ENCODE measurements around the gene GRIK2. TPM values are rescaled to one million over a fixed set of nuclear protein-coding genes. Genes with fewer than 3 reads are reported as not detected.

Gene GRIK2
- polyA plus RNA-seq, 1 experiment, result 12.8 TPM

GRCh38 chr6:101605426-101605825, 211.9 kb downstream of the GRIK2 start:
- no peak for DNase-seq (ENCODE audit: low read depth, low spot score)
- POLR2A ChIA-PET, result no interaction called here
- no peak overlapping the region for H3K27ac ChIP-seq (ENCODE audit: low read depth, low read length)
- TF ChIP-seq CTCF (IDR thresholded peaks at IDR 0.05; ENCODE audit: low read depth, low read length), result no peak
- H3K9me3 ChIP-seq (ENCODE audit: control insufficient read depth, insufficient read depth, low read length), result no peaks in the 10 kb centered on the region
- H3K4me3 ChIP-seq (ENCODE audit: low read depth, low read length), result no peak overlapping the region
- no peaks in the 10 kb centered on the region for H3K27me3 ChIP-seq (ENCODE audit: control insufficient read depth, insufficient read depth, low read length)
- CTCF ChIA-PET, result no interaction called here

GRCh38 chr6:101605874-101606273, 212.4 kb downstream of the GRIK2 start:
- H3K4me3 ChIP-seq (ENCODE audit: low read depth, low read length), result no peak overlapping the region
- H3K9me3 ChIP-seq (ENCODE audit: control insufficient read depth, insufficient read depth, low read length), result no peaks in the 10 kb centered on the region
- no peak overlapping the region for H3K27ac ChIP-seq (ENCODE audit: low read depth, low read length)
- H3K27me3 ChIP-seq (ENCODE audit: control insufficient read depth, insufficient read depth, low read length), result no peaks in the 10 kb centered on the region
- CTCF ChIA-PET, result no interaction called here
- no peak for DNase-seq (ENCODE audit: low read depth, low spot score)
- POLR2A ChIA-PET, result no interaction called here
- no peak for TF ChIP-seq CTCF (IDR thresholded peaks at IDR 0.05; ENCODE audit: low read depth, low read length)

- Histone ChIP-seq H3K9me3 (ENCODE audit: control insufficient read depth, insufficient read depth, low read length) (no peaks in the 10 kb centered on the region), H3K27me3 (ENCODE audit: control insufficient read depth, insufficient read depth, low read length) (no peaks in the 10 kb centered on the region), H3K4me3 (ENCODE audit: low read depth, low read length) (no peak overlapping the region), H3K27ac (ENCODE audit: low read depth, low read length) (no peak overlapping the region)
- DNase-seq (ENCODE audit: low read depth, low spot score), result no peak
- no peak for TF ChIP-seq CTCF (IDR thresholded peaks at IDR 0.05; ENCODE audit: low read depth, low read length)
- ChIA-PET POLR2A (no interaction called here), CTCF (no interaction called here)
Measured at GRCh38 chr6:101607111-101607690, 213.7 kb downstream of the GRIK2 start.

GRCh38 chr6:101608703-101609102, 215.2 kb downstream of the GRIK2 start:
- CTCF ChIA-PET, result interaction anchor here (0.6 kb wide), 1 partner anchor 35 kb away, joined by 5 read pairs; no protein-coding TSS in a partner anchor
- DNase-seq (ENCODE audit: low read depth, low spot score), result no peak

DNA sequence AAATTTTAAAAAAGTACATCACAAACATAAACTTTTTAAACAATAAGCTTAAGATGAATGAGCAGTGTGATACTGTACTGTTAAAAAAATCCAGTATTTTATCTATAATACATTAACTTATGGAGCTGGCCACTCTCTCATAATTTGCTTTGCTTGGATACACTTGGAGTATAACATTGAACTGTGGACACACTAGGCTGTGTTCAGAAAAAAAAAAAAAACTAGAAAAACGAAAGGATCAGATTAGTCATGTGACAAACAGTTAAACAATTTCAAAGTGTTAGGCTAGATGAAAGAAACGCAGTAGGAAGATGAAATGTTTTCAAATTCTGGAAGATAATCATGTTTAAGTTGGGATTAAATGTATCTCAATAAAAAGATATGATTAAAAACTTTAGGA, 220.0 kb downstream of the GRIK2 start:
- H3K27me3 ChIP-seq (ENCODE audit: control insufficient read depth, insufficient read depth, low read length), result no peaks in the 10 kb centered on the region
- DNase-seq (ENCODE audit: low read depth, low spot score), result no peak
- POLR2A ChIA-PET, result no interaction called here
- CTCF ChIA-PET, result no interaction called here
- H3K4me3 ChIP-seq (ENCODE audit: low read depth, low read length), result no peak overlapping the region
- no peaks in the 10 kb centered on the region for H3K9me3 ChIP-seq (ENCODE audit: control insufficient read depth, insufficient read depth, low read length)
- H3K27ac ChIP-seq (ENCODE audit: low read depth, low read length), result no peak overlapping the region
- no peak for TF ChIP-seq CTCF (IDR thresholded peaks at IDR 0.05; ENCODE audit: low read depth, low read length)

More at GRCh38 chr6:101608703-101609102, 215.2 kb downstream of the GRIK2 start:
- no peak for TF ChIP-seq CTCF (IDR thresholded peaks at IDR 0.05; ENCODE audit: low read depth, low read length)
- H3K27ac ChIP-seq (ENCODE audit: low read depth, low read length), result no peak overlapping the region
- no peak overlapping the region for H3K4me3 ChIP-seq (ENCODE audit: low read depth, low read length)
- H3K9me3 ChIP-seq (ENCODE audit: control insufficient read depth, insufficient read depth, low read length), result no peaks in the 10 kb centered on the region
- H3K27me3 ChIP-seq (ENCODE audit: control insufficient read depth, insufficient read depth, low read length), result no peaks in the 10 kb centered on the region
- POLR2A ChIA-PET, result no interaction called here
